ENCODE data around the gene PCSK4.
"Not testable (repeated sequence)": the region's sequence is repeated elsewhere in the genome, so short reads cannot be mapped to it uniquely, and the experiment has no call there.

The PCSK4 gene

DNA sequence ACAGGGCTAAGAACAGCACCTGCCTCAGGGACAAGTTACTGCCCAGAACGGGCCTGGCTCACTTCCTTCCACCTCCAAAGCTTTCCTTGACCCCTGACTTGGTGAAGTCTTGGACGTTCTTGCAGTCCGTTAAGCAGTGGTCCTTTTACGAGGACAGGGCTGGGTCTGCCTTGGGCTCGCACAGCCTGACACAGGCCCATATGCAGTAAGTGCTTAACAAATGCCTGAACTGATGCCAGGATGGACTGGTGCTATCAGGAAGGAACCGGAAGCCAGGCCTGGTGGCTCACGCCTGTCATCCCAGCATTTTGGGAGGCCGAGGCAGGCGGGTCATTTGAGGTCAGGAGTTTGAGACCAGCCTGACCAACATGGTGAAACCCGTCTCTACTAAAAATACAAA, 31.9 kb upstream of the PCSK4 start:
- no peak for DNase-seq (ENCODE audit: low spot score)
- TF ChIP-seq, protein P1, sequence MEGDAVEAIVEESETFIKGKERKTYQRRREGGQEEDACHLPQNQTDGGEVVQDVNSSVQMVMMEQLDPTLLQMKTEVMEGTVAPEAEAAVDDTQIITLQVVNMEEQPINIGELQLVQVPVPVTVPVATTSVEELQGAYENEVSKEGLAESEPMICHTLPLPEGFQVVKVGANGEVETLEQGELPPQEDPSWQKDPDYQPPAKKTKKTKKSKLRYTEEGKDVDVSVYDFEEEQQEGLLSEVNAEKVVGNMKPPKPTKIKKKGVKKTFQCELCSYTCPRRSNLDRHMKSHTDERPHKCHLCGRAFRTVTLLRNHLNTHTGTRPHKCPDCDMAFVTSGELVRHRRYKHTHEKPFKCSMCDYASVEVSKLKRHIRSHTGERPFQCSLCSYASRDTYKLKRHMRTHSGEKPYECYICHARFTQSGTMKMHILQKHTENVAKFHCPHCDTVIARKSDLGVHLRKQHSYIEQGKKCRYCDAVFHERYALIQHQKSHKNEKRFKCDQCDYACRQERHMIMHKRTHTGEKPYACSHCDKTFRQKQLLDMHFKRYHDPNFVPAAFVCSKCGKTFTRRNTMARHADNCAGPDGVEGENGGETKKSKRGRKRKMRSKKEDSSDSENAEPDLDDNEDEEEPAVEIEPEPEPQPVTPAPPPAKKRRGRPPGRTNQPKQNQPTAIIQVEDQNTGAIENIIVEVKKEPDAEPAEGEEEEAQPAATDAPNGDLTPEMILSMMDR (IDR thresholded peaks at IDR 0.05; ENCODE audit: extremely low read depth, insufficient read depth, missing control alignments), result no peak
- in situ Hi-C loops (cut with MboI; ENCODE audit: low pct_unique_long_range_greater_than_20kb, low sequenced_read_pairs, unreplicated experiment), result no loop called here

DNA sequence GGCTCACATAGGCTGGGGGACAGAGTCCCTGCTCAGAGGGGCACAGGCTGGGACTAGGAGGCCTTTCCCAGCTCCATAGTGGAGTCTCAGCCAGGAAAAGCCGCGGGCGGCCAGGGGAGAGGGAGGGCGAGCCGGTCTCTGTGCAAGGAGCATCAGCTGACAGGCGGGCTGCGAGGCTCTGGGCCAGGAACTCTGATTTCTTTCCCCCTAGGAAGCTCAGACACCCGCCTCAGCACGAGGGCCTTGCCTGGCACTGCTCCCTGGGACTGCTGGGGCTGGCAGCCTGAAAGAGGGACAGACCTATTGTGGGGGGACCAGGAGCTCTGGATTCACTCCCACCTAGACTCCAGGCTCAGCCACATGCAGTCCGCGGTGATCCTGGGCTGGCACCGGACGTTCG, 31.5 kb upstream of the PCSK4 start:
- TF ChIP-seq, protein P1 (IDR thresholded peaks at IDR 0.05; ENCODE audit: extremely low read depth, insufficient read depth, missing control alignments), result no peak
- DNase-seq (ENCODE audit: low spot score), result no peak
- in situ Hi-C loops (cut with MboI; ENCODE audit: low pct_unique_long_range_greater_than_20kb, low sequenced_read_pairs, unreplicated experiment), result no loop called here

DNA sequence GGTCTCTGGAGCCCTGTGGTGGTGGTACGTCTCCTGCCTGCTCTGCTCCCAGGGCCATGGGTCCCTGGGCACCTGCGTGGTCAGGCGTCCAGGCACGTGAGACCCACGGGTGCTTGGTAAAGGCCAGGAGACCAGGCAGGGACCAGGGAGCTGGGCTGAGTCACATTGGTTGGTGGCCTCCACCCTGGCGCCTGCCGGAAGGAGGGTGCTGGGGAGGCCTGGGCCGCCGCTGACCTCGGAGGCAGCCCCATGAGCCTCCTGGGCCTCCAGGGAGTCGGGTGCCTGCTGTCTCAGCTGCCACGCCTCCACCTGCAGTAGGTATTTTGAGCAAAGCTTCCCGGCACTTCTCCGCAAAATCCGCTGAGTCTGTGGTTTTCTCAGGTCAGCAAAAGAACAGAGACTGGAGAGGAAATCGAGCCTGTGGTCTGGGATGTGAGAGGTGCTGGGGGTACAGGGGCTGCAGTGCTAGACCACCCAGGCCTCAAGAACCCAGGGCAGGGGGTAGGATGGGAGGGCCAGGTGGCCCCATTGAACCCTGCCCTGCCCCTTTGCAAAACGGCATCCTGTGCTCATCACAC, 30.1 kb upstream of the PCSK4 start:
- no peak for DNase-seq (ENCODE audit: low spot score)
- in situ Hi-C loops (cut with MboI; ENCODE audit: low pct_unique_long_range_greater_than_20kb, low sequenced_read_pairs, unreplicated experiment), result no loop called here

DNA sequence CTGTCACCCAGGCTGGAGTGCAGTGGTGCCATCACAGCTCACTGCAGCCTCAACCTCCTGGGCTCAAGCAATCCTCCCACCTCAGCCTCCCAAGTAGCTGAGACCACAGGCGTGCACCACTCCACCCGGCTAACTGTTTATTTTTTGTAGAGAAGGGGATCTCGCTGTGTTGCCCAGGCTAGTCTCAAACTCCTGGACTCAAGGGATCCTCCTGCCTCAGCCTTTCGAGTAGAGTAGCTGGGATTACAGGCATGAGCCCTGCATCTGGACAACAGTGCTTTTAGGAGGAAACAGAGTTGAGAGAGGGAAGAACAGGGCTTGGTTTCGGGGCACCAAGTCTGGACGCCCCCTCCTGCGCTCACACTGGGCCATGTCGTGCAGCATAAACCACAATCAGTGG, 29.7 kb upstream of the PCSK4 start:
- in situ Hi-C loops (cut with MboI; ENCODE audit: low pct_unique_long_range_greater_than_20kb, low sequenced_read_pairs, unreplicated experiment); DNase-seq (ENCODE audit: low spot score): not testable (repeated sequence)

More for the DNA sequence above, 30.1 kb upstream of the PCSK4 start:
- TF ChIP-seq, protein P1 (IDR thresholded peaks at IDR 0.05; ENCODE audit: extremely low read depth, insufficient read depth, missing control alignments), result no peak

DNA sequence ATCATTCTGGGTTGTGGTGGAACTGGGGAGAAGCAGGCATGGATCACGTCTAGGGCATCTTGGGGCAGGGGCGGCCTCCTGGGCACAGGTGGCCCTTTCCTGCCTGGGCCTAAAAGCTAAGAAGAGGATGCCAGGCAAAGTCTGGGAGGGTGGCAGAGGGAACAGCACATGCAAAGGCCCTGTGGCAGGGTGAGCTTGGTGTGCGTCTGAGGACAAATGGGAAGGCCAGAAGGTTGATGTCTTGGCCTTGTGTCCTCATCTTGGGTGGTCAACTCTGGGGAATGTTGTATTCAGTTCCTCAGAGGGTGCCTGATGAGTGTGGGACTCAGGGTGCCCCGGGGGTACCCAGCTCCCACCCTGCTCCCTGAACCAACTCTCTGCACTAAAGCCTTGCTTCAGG, 28.3 kb upstream of the PCSK4 start:
- DNase-seq (ENCODE audit: low spot score), result no peak
- in situ Hi-C loops (cut with MboI; ENCODE audit: low pct_unique_long_range_greater_than_20kb, low sequenced_read_pairs, unreplicated experiment), result no loop called here
- TF ChIP-seq, protein P1 (IDR thresholded peaks at IDR 0.05; ENCODE audit: extremely low read depth, insufficient read depth, missing control alignments), result no peak

DNA sequence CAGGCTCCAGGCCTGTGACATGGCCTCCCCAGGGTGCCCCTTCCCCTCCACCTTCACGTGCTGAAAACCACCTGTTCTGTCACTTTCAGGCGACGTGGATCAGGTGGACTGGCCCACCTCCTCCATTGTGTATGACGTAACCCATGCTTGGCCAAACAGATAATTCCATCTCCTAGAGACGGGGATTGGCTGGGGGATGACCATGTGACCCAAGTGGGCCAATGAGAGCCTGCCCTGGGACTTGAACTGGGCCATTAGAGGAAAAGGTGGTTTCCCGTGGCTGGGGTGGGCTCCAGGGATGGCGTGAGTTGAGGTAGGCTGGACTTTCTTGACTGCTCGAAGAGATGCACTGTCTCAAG, 26.2 kb upstream of the PCSK4 start:
- TF ChIP-seq, protein P1 (IDR thresholded peaks at IDR 0.05; ENCODE audit: extremely low read depth, insufficient read depth, missing control alignments), result no peak
- DNase-seq (ENCODE audit: low spot score), result no peak
- in situ Hi-C loops (cut with MboI; ENCODE audit: low pct_unique_long_range_greater_than_20kb, low sequenced_read_pairs, unreplicated experiment), result no loop called here

DNA sequence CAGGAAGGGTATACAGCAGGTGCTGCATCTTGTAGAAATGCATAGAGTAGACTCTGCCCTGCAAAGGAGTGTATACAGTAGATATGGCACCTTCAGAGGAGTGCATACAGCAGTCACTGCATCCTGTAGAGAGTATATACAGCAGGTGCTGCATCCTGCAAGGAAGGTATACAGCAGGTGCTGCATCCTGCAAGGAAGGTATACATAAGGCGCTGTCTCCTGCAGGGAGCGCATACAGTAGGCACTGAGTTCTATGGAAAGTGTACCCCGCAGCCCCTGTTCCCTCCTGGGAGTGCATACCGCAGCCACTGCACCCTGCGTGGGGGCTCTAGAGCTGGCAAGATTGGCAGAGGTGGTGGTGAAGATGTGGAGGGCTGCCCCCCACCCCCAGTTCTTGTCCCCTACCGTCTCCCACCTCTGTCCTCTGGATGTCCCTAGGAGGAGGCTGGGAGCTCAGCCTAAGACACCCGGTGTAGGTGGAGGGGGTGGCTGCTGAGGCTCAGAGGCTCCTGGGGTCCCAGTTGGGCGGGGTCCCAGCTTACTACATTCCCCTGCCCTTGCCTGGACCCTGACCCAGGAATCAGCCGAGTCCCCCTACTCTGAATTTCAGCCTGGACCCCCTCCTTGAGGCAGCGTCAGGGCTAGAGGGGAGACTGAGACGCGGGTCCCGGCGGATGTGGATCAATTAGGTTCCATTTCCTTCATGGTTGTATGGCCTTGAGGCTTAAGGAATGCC, 25.0 kb upstream of the PCSK4 start:
- in situ Hi-C loops (cut with MboI; ENCODE audit: low pct_unique_long_range_greater_than_20kb, low sequenced_read_pairs, unreplicated experiment), result no loop called here
- TF ChIP-seq, protein P1 (IDR thresholded peaks at IDR 0.05; ENCODE audit: extremely low read depth, insufficient read depth, missing control alignments), result no peak
- no peak for DNase-seq (ENCODE audit: low spot score)
